ENCODE data around the gene DDX23.

DDX23 gene

GRCh38 chr12:48828841-48829575, 23.0 kb downstream of the DDX23 start:
- no peak for TF ChIP-seq CTCF (IDR thresholded peaks at IDR 0.05; ENCODE audit: poor library complexity, severe bottlenecking)
- Histone ChIP-seq H3K4me3 (ENCODE audit: severe bottlenecking) (no peak overlapping the region), H3K36me3 (ENCODE audit: low read depth) (peaks cover 53% of the 10 kb centered on the region), H3K4me1 (ENCODE audit: insufficient read depth, poor library complexity, severe bottlenecking) (no peaks in the 10 kb centered on the region), H3K27ac (ENCODE audit: poor library complexity, severe bottlenecking) (no peak overlapping the region), H3K27me3 (ENCODE audit: insufficient read depth, poor library complexity, severe bottlenecking) (no peaks in the 10 kb centered on the region), H3K9me3 (ENCODE audit: severe bottlenecking) (no peaks in the 10 kb centered on the region)
- no peak for ATAC-seq (ENCODE audit: low read depth)
- no peak for DNase-seq (ENCODE audit: low spot score)

GRCh38 chr12:48828293-48828692, 23.7 kb downstream of the DDX23 start:
- no peak for DNase-seq (ENCODE audit: low spot score)
- TF ChIP-seq CTCF (IDR thresholded peaks at IDR 0.05; ENCODE audit: poor library complexity, severe bottlenecking) = no peak
- peaks cover 46% of the 10 kb centered on the region for H3K36me3 ChIP-seq (ENCODE audit: low read depth)
- no peaks in the 10 kb centered on the region for H3K27me3 ChIP-seq (ENCODE audit: insufficient read depth, poor library complexity, severe bottlenecking)
- ATAC-seq (ENCODE audit: low read depth) = no peak
- H3K4me1 ChIP-seq (ENCODE audit: insufficient read depth, poor library complexity, severe bottlenecking) = no peaks in the 10 kb centered on the region
- H3K27ac ChIP-seq (ENCODE audit: poor library complexity, severe bottlenecking) = no peak overlapping the region
- no peak overlapping the region for H3K4me3 ChIP-seq (ENCODE audit: severe bottlenecking)
- no peaks in the 10 kb centered on the region for H3K9me3 ChIP-seq (ENCODE audit: severe bottlenecking)

- no peaks in the 10 kb centered on the region for H3K9me3 ChIP-seq (ENCODE audit: severe bottlenecking)
- ATAC-seq (ENCODE audit: low read depth) = no peak
- H3K36me3 ChIP-seq (ENCODE audit: low read depth) = peaks cover 39% of the 10 kb centered on the region
- no peaks in the 10 kb centered on the region for H3K4me1 ChIP-seq (ENCODE audit: insufficient read depth, poor library complexity, severe bottlenecking)
- H3K4me3 ChIP-seq (ENCODE audit: severe bottlenecking) = no peak overlapping the region
- no peak overlapping the region for H3K27ac ChIP-seq (ENCODE audit: poor library complexity, severe bottlenecking)
- H3K27me3 ChIP-seq (ENCODE audit: insufficient read depth, poor library complexity, severe bottlenecking) = no peaks in the 10 kb centered on the region
- TF ChIP-seq CTCF (IDR thresholded peaks at IDR 0.05; ENCODE audit: poor library complexity, severe bottlenecking) = no peak
- DNase-seq (ENCODE audit: low spot score) = no peak
Observed at GRCh38 chr12:48827513-48828096, 24.4 kb downstream of the DDX23 start.

- Histone ChIP-seq H3K9me3 (ENCODE audit: severe bottlenecking) (no peaks in the 10 kb centered on the region), H3K4me3 (ENCODE audit: severe bottlenecking) (no peak overlapping the region), H3K27ac (ENCODE audit: poor library complexity, severe bottlenecking) (no peak overlapping the region), H3K4me1 (ENCODE audit: insufficient read depth, poor library complexity, severe bottlenecking) (no peaks in the 10 kb centered on the region), H3K36me3 (ENCODE audit: low read depth) (peaks cover 33% of the 10 kb centered on the region), H3K27me3 (ENCODE audit: insufficient read depth, poor library complexity, severe bottlenecking) (no peaks in the 10 kb centered on the region)
- no peak for ATAC-seq (ENCODE audit: low read depth)
- no peak for DNase-seq (ENCODE audit: low spot score)
- TF ChIP-seq CTCF (IDR thresholded peaks at IDR 0.05; ENCODE audit: poor library complexity, severe bottlenecking) = no peak
Observed at GRCh38 chr12:48827026-48827425, 24.9 kb downstream of the DDX23 start.

Data from RWPE2 (cell line).